ENCODE data around the gene SLC25A22. TPM values are rescaled to one million over a fixed set of nuclear protein-coding genes. Genes with fewer than 3 reads are reported as not detected.
A peak's percentile ranks its signal among the peaks of the same experiment; 100 is the strongest.

The SLC25A22 gene
- polyA plus RNA-seq, 1 of the 3 experiments (the other 2 are of a cell fraction), result 50.9 TPM

GRCh38 chr11:843818-844692 is 46.0 kb upstream of the SLC25A22 start:
- H4K20me1 ChIP-seq (ENCODE audit: insufficient read depth), result peaks cover 45% of the 10 kb centered on the region
- H3K9ac ChIP-seq, result peak overlapping the region; percentile 97
- peaks cover 43% of the 10 kb centered on the region for H3F3A ChIP-seq (replicated peaks; ENCODE audit: insufficient read depth)
- DNase-seq, result no peak
- WGBS (ENCODE audit: low lambda C conversion rate), result 16% methylated on average over 20 of the region's 25 CpGs
- peak overlapping the region; percentile 91 to 93 for H3K27ac ChIP-seq (ENCODE audit: low read depth in 2 of 2, low read length in 1 of 2)
- H3K9me3 ChIP-seq, result no peaks in the 10 kb centered on the region
- TF ChIP-seq RCOR1 (IDR thresholded peaks at IDR 0.05; ENCODE audit: low read length) (no peak), PBX3 (IDR thresholded peaks at IDR 0.05) (peak; percentile 34), RXRA (IDR thresholded peaks at IDR 0.05; ENCODE audit: borderline replicate concordance, low read depth) (peak; percentile 84), CHD2 (IDR thresholded peaks at IDR 0.05; ENCODE audit: low read length, partially characterized antibody) (no peak), TCF12 (IDR thresholded peaks at IDR 0.05) (peak; percentile 62), IRF3 (IDR thresholded peaks at IDR 0.05; ENCODE audit: low read depth, low read length) (no peak), REST (IDR thresholded peaks at IDR 0.05; ENCODE audit: low read depth, low read length) (peak; percentile 84), TAF1 (IDR thresholded peaks at IDR 0.05; ENCODE audit: borderline replicate concordance, low read depth, low read length) (peak; percentile 40; the same call in 1 of the 2 replicates), FOSL2 (IDR thresholded peaks at IDR 0.05; ENCODE audit: borderline replicate concordance, low read depth) (peak; percentile 33; the same call in 1 of the 2 replicates), GABPA (IDR thresholded peaks at IDR 0.05; ENCODE audit: low read depth) (peak; percentile 65), SIN3A (IDR thresholded peaks at IDR 0.05; ENCODE audit: borderline replicate concordance, low read depth, low read length) (peak; percentile 48; the same call in 1 of the 2 replicates), NFIC (IDR thresholded peaks at IDR 0.05; ENCODE audit: borderline replicate concordance) (peak; percentile 33; the same call in 1 of the 2 replicates), RFX5 (IDR thresholded peaks at IDR 0.05; ENCODE audit: low read length) (no peak), ELF1 (IDR thresholded peaks at IDR 0.05) (peak; percentile 48; the same call in 1 of the 2 replicates), USF1 (IDR thresholded peaks at IDR 0.05; ENCODE audit: borderline replicate concordance, low read depth) (peak; percentile 57), JUND (IDR thresholded peaks at IDR 0.05) (peak; percentile 33; the same call in 1 of the 2 replicates), MEF2A (IDR thresholded peaks at IDR 0.05; ENCODE audit: borderline replicate concordance, low read depth) (no peak), MAX (IDR thresholded peaks at IDR 0.05; ENCODE audit: low read depth) (peak; percentile 99), YY1 (IDR thresholded peaks at IDR 0.05; ENCODE audit: low read depth) (no peak), EP300 (IDR thresholded peaks at IDR 0.05; ENCODE audit: borderline replicate concordance in 1 of 2, low read depth in 1 of 2, low read length in 1 of 2) (peak in 1 of 2 experiments; percentile 74; a peak in 1 of 4 replicates), USF2 (IDR thresholded peaks at IDR 0.05; ENCODE audit: borderline replicate concordance, low read depth, low read length) (no peak), TEAD4 (IDR thresholded peaks at IDR 0.05; ENCODE audit: borderline replicate concordance, insufficient read depth) (peak; percentile 96)
- H3K4me3 ChIP-seq (ENCODE audit: low read depth in 2 of 2, low read length in 1 of 2), result peak overlapping the region; percentile 95 to 100; a peak in 3 of 4 replicates
- H3K27me3 ChIP-seq (ENCODE audit: insufficient read depth), result no peaks in the 10 kb centered on the region
- no peaks in the 10 kb centered on the region for H3K9me2 ChIP-seq
- POLR2A ChIA-PET, result interaction anchor here (0.5 to 2.1 kb wide), 4 partner anchors 11 to 255 kb away, joined by 3 to 9 read pairs (median 5); partner anchors contain the start of gene CD151
- CTCF ChIA-PET, result interaction anchor here (0.6 to 7.5 kb wide), 7 partner anchors 10 to 207 kb away, joined by 3 to 70 read pairs (median 3); no protein-coding TSS in a partner anchor
- H3K79me2 ChIP-seq (ENCODE audit: insufficient read depth), result peaks cover 79% of the 10 kb centered on the region
- H3K4me2 ChIP-seq, result peak overlapping the region; percentile 100
- H2AFZ ChIP-seq (ENCODE audit: low read depth), result no peak overlapping the region
- peaks cover 16 to 17% of the 10 kb centered on the region in 2 experiments for H3K36me3 ChIP-seq (replicated peaks in 1 of 2; ENCODE audit: control insufficient read depth in 1 of 2, insufficient read depth in 2 of 2, low read length in 1 of 2)
- peaks cover 31 to 42% of the 10 kb centered on the region in 2 experiments; a peak in 3 of 4 replicates for H3K4me1 ChIP-seq (ENCODE audit: control insufficient read depth in 1 of 2, insufficient read depth in 2 of 2, low read depth in 1 of 2, low read length in 1 of 2)
